Chondrocyte (in vitro differentiated cells): ENCODE measurements around the gene TFAP2C. TPM values are rescaled to one million over a fixed set of nuclear protein-coding genes. Genes with fewer than 3 reads are reported as not detected.
"Not testable (repeated sequence)": the region's sequence is repeated elsewhere in the genome, so short reads cannot be mapped to it uniquely, and the experiment has no call there.

Experiments used
- DNase-seq: peaks from one replicate; pipeline ENCODE4 v3.0.0; 2021; ENCODE audit warnings: mixed read lengths, low spot score
- H3K27ac Mint-ChIP-seq: one replicate; pipeline ENCODE4 v1.8.0; 2021; ENCODE audit warnings: mild to moderate bottlenecking, moderate library complexity, mixed read lengths; ENCODE audit not compliant: unreplicated experiment
- H3K27me3 Mint-ChIP-seq: 2 replicates; pipeline ENCODE4 v1.8.0; 2021; ENCODE audit warnings: low read depth, mixed read lengths
- H3K36me3 Mint-ChIP-seq: 2 replicates; pipeline ENCODE4 v1.8.0; 2021; ENCODE audit warnings: low read depth, mixed read lengths
- H3K4me1 Mint-ChIP-seq: 2 replicates; pipeline ENCODE4 v1.8.0; 2021; ENCODE audit warnings: low read depth, mild to moderate bottlenecking, mixed read lengths
- H3K4me3 Mint-ChIP-seq: one replicate; pipeline ENCODE4 v1.8.0; 2021; ENCODE audit warnings: mild to moderate bottlenecking, moderate library complexity, mixed read lengths; ENCODE audit not compliant: unreplicated experiment
- H3K9me3 Mint-ChIP-seq: 2 replicates; pipeline ENCODE4 v1.8.0; 2021; ENCODE audit warnings: low read depth, mixed read lengths
- CTCF ChIP-seq: fragments of 200-600 bp; sonication (generic); IDR thresholded peaks from 2 replicates; pipeline ENCODE4 v1.5.0; 2021; ENCODE audit warnings: antibody characterized with exemption, mild to moderate bottlenecking, moderate library complexity
- total RNA-seq: library from RNA; stranded (reverse); gene quantifications from 3 replicates; pipeline ENCODE4 v1.2.1, GENCODE V29; 2021

TFAP2C gene
- total RNA-seq, 1 donor from 2014 or later, result 4.8 TPM

GRCh38 chr20:56637576-56637975 lies 8.5 kb downstream of the TFAP2C start:
- no peak overlapping the region for H3K4me3 Mint-ChIP-seq
- no peak overlapping the region for H3K27ac Mint-ChIP-seq
- no peaks in the 10 kb centered on the region for H3K27me3 Mint-ChIP-seq
- no peak for TF ChIP-seq CTCF
- no peak for DNase-seq
- peaks cover 29% of the 10 kb centered on the region for H3K36me3 Mint-ChIP-seq
- H3K9me3 Mint-ChIP-seq, result no peaks in the 10 kb centered on the region
- H3K4me1 Mint-ChIP-seq, result peaks cover 38% of the 10 kb centered on the region

- DNase-seq, result no peak
- no peak overlapping the region for H3K27ac Mint-ChIP-seq
- H3K36me3 Mint-ChIP-seq, result peaks cover 13% of the 10 kb centered on the region
- H3K27me3 Mint-ChIP-seq, result no peaks in the 10 kb centered on the region
- H3K9me3 Mint-ChIP-seq, result no peaks in the 10 kb centered on the region
- peaks cover 6% of the 10 kb centered on the region for H3K4me1 Mint-ChIP-seq
- no peak overlapping the region for H3K4me3 Mint-ChIP-seq
- TF ChIP-seq CTCF, result no peak
These were observed 17.5 kb downstream of the TFAP2C start for GRCh38 chr20:56646599-56646998.

GRCh38 chr20:56653211-56653610 lies 24.1 kb downstream of the TFAP2C start:
- H3K9me3 Mint-ChIP-seq, result no peaks in the 10 kb centered on the region
- no peak overlapping the region for H3K4me3 Mint-ChIP-seq
- H3K4me1 Mint-ChIP-seq, result peaks cover 8% of the 10 kb centered on the region
- TF ChIP-seq CTCF, result no peak
- no peak for DNase-seq
- no peaks in the 10 kb centered on the region for H3K27me3 Mint-ChIP-seq
- H3K36me3 Mint-ChIP-seq, result no peaks in the 10 kb centered on the region
- no peak overlapping the region for H3K27ac Mint-ChIP-seq

- H3K27ac Mint-ChIP-seq, result no peak overlapping the region
- no peaks in the 10 kb centered on the region for H3K9me3 Mint-ChIP-seq
- H3K27me3 Mint-ChIP-seq, result no peaks in the 10 kb centered on the region
- H3K36me3 Mint-ChIP-seq, result no peaks in the 10 kb centered on the region
- no peak for TF ChIP-seq CTCF
- peaks cover 5% of the 10 kb centered on the region for H3K4me1 Mint-ChIP-seq
- DNase-seq, result no peak
- H3K4me3 Mint-ChIP-seq, result no peak overlapping the region
These were observed 27.5 kb downstream of the TFAP2C start for GRCh38 chr20:56656632-56657031.

GRCh38 chr20:56657879-56658278 lies 28.8 kb downstream of the TFAP2C start:
- Mint-ChIP-seq H3K27ac (no peak overlapping the region), H3K27me3 (no peaks in the 10 kb centered on the region), H3K36me3 (no peaks in the 10 kb centered on the region)

DNA sequence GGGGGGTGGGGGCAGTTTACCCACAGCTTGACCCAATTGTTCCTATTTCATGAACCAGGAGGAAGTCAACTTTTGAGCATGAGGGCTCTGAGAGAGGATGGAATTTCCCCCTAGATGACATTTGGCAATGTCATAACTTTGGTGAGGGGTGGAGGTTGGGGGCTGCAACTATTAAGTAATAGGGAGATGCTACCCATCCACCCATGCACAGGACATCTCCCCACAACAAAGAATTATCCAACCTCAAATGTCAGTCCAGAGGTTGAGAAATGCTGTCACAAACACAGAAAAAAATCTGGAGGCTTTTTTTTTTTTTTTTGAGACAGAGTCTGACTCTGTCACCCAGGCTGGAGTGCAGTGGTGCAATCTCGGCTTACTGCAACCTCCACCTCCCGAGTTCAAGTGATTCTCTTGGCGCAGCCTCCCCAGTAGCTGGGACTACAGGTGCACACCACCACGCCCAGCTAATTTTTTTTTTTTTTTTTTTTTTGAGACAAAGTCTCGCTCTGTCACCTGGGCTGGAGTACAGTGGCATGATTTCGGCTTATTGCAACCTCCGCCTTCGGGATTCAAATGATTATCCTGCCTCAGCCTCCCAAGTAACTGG lies 29.3 kb downstream of the TFAP2C start:
- not testable (repeated sequence) for H3K4me3 Mint-ChIP-seq, DNase-seq, H3K27ac Mint-ChIP-seq, H3K9me3 Mint-ChIP-seq, H3K36me3 Mint-ChIP-seq, H3K27me3 Mint-ChIP-seq, H3K4me1 Mint-ChIP-seq

More at GRCh38 chr20:56657879-56658278, 28.8 kb downstream of the TFAP2C start:
- Mint-ChIP-seq H3K4me1 (no peaks in the 10 kb centered on the region), H3K4me3 (no peak overlapping the region), H3K9me3 (no peaks in the 10 kb centered on the region)
- no peak for DNase-seq
- TF ChIP-seq CTCF, result no peak
